Erythroblast (primary cell): ENCODE measurements around the gene CDK15.
"Not testable (repeated sequence)": the region's sequence is repeated elsewhere in the genome, so short reads cannot be mapped to it uniquely, and the experiment has no call there.

Source experiments
- DNase-seq, 2 experiments: peaks; one replicate each; lab custom pipeline; 2025; lab: John Stamatoyannopoulos, UW
- GATA1 ChIP-seq: IDR thresholded peaks from 2 replicates; pipeline ENCODE4 v1.6.1; 2011; ENCODE audit warnings: low read depth, mild to moderate bottlenecking, control low read depth, low read length, moderate library complexity
- POLR2A ChIP-seq: IDR thresholded peaks from 2 replicates; pipeline ENCODE4 v1.6.1; 2011; ENCODE audit warnings: mild to moderate bottlenecking, low read length

Gene CDK15

GRCh38 chr2:201806442-201807170 is at the start of gene CDK15:
Gene CDK15, plus strand, starts transcription at chr2:201806537. Its CDS starts 128 bp downstream, at chr2:201806665.
- TF ChIP-seq POLR2A: no peak
- TF ChIP-seq GATA1: no peak
- DNase-seq: no peak

GRCh38 chr2:201758234-201758633 is 48.1 kb upstream of the CDK15 start:
- TF ChIP-seq GATA1 (no peak), POLR2A (no peak)
- no peak for DNase-seq

- DNase-seq: no peak
- TF ChIP-seq GATA1 (no peak), POLR2A (no peak)
These were observed 47.5 kb upstream of the CDK15 start for GRCh38 chr2:201758873-201759272.

GRCh38 chr2:201759567-201759966 is 46.8 kb upstream of the CDK15 start:
- TF ChIP-seq POLR2A: no peak
- TF ChIP-seq GATA1: no peak
- no peak for DNase-seq

GRCh38 chr2:201761101-201761500 is 45.2 kb upstream of the CDK15 start:
- TF ChIP-seq POLR2A: no peak
- no peak for TF ChIP-seq GATA1
- DNase-seq: no peak

GRCh38 chr2:201764469-201764868 is 41.9 kb upstream of the CDK15 start:
- DNase-seq: not testable (repeated sequence)

- DNase-seq: peak in 1 of 2 experiments; percentile 29
- TF ChIP-seq GATA1 (no peak), POLR2A (no peak)
These were observed 40.5 kb upstream of the CDK15 start for GRCh38 chr2:201765799-201766198.

GRCh38 chr2:201768918-201769317 is 37.4 kb upstream of the CDK15 start:
- DNase-seq: no peak
- TF ChIP-seq GATA1 (no peak), POLR2A (no peak)

- TF ChIP-seq POLR2A (no peak), GATA1 (no peak)
- DNase-seq: no peak
These were observed 36.5 kb upstream of the CDK15 start for GRCh38 chr2:201769666-201770373.

GRCh38 chr2:201773990-201774389 is 32.3 kb upstream of the CDK15 start:
- no peak for DNase-seq
- TF ChIP-seq GATA1 (no peak), POLR2A (no peak)

GRCh38 chr2:201774546-201774945 is 31.8 kb upstream of the CDK15 start:
- no peak for DNase-seq
- TF ChIP-seq GATA1: no peak
- no peak for TF ChIP-seq POLR2A

GRCh38 chr2:201775326-201775725 is 31.0 kb upstream of the CDK15 start:
- peak in 1 of 2 experiments; percentile 8 for DNase-seq
- TF ChIP-seq GATA1 (no peak), POLR2A (no peak)

GRCh38 chr2:201777043-201777442 is 29.3 kb upstream of the CDK15 start:
- no peak for DNase-seq
- TF ChIP-seq GATA1 (no peak), POLR2A (no peak)

- TF ChIP-seq GATA1 (no peak), POLR2A (no peak)
- no peak for DNase-seq
These were observed 28.5 kb upstream of the CDK15 start for GRCh38 chr2:201777869-201778268.
